NCI-H2171 (cell line): ENCODE results near the gene RBBP4.
"Not testable (repeated sequence)": the region's sequence is repeated elsewhere in the genome, so short reads cannot be mapped to it uniquely, and the experiment has no call there.

Experiments
- DNase-seq: peaks from one replicate; lab custom pipeline; 2025; lab: John Stamatoyannopoulos, UW

Gene RBBP4

GRCh38 chr1:32693455-32694174 lies 42.6 kb downstream of the RBBP4 start:
- DNase-seq: no peak

GRCh38 chr1:32695098-32695904 lies 44.3 kb downstream of the RBBP4 start:
- DNase-seq: no peak

GRCh38 chr1:32696041-32696440 lies 45.0 kb downstream of the RBBP4 start:
- peak; percentile 39 for DNase-seq

- DNase-seq: not testable (repeated sequence)
Measured at GRCh38 chr1:32696996-32697395, 46.0 kb downstream of the RBBP4 start.

GRCh38 chr1:32701421-32701911 lies 50.5 kb downstream of the RBBP4 start:
- no peak for DNase-seq

- DNase-seq: peak; percentile 39
Measured at GRCh38 chr1:32701951-32702598, 51.1 kb downstream of the RBBP4 start.

GRCh38 chr1:32702599-32703478 lies 51.8 kb downstream of the RBBP4 start, which contains the start of gene SYNC:
SYNC (minus strand) TSS chr1:32702770; CDS start chr1:32702660, 110 bp downstream.
- DNase-seq: peak; percentile 13

- no peak for DNase-seq
Measured at GRCh38 chr1:32703479-32704291, 52.7 kb downstream of the RBBP4 start.

- no peak for DNase-seq
Measured at GRCh38 chr1:32705516-32705915, 54.5 kb downstream of the RBBP4 start.

- DNase-seq: no peak
Measured at GRCh38 chr1:32706491-32706890, 55.5 kb downstream of the RBBP4 start.

- no peak for DNase-seq
Measured at GRCh38 chr1:32709075-32709474, 58.1 kb downstream of the RBBP4 start.

- no peak for DNase-seq
Measured at GRCh38 chr1:32709476-32709875, 58.5 kb downstream of the RBBP4 start.

- not testable (repeated sequence) for DNase-seq
Measured at GRCh38 chr1:32711221-32711620, 60.2 kb downstream of the RBBP4 start.

- DNase-seq: no peak
Measured at GRCh38 chr1:32713081-32713480, 62.1 kb downstream of the RBBP4 start.

GRCh38 chr1:32714277-32714676 lies 63.3 kb downstream of the RBBP4 start:
- no peak for DNase-seq

GRCh38 chr1:32715901-32716311 lies 64.9 kb downstream of the RBBP4 start:
- DNase-seq: no peak

GRCh38 chr1:32716312-32717148 lies 65.5 kb downstream of the RBBP4 start:
- DNase-seq: peak; percentile 90

- no peak for DNase-seq
Measured at GRCh38 chr1:32717503-32717902, 66.5 kb downstream of the RBBP4 start.

- no peak for DNase-seq
Measured at GRCh38 chr1:32718036-32718435, 67.0 kb downstream of the RBBP4 start.

GRCh38 chr1:32718527-32718926 lies 67.5 kb downstream of the RBBP4 start:
- no peak for DNase-seq
